HepG2 (cell line): Measurements from ENCODE around the gene RNF183. TPM values are rescaled to one million over a fixed set of nuclear protein-coding genes. Genes with fewer than 3 reads are reported as not detected.

Source experiments
- ATAC-seq: fragments of 200-7000 bp; cut with Tn5 transposase; 3 replicates; pipeline ENCODE4 v1.9.1; 2020; ENCODE audit warnings: mild to moderate bottlenecking, moderate library complexity
- BruUV-seq: library from RNA; stranded (reverse); fragments of 400-500 nt; replicated peaks from 2 replicates; lab custom pipeline; 2021; lab: Mats Ljungman, UMichigan
- CTCF ChIA-PET: fragments of 300-600 bp; formaldehyde crosslinking; extraction: SDS; loops from one replicate; lab custom pipeline; 2021; ENCODE audit warnings: low total read pairs, inconsistent platforms, low intra/inter-chr PET ratio; lab: Yijun Ruan, JAX
- POLR2A ChIA-PET: fragments of 350-600 bp; sonication (Branson Sonifier 250); formaldehyde crosslinking; loops from one replicate; lab custom pipeline; 2020; ENCODE audit warnings: antibody characterized with exemption, inconsistent platforms; lab: Yijun Ruan, JAX
- DNase-seq: peaks from one replicate; pipeline ENCODE4 v3.0.0-alpha.2; 2015; ENCODE audit warnings: low spot score
- FAIRE-seq: peaks from 3 replicates; lab custom pipeline; 2011; peaks lifted over from hg19 to GRCh38; lab: Jason Lieb, UNC
- H2AFZ ChIP-seq: one replicate; pipeline ENCODE4 v1.6.1; 2011; ENCODE audit warnings: low read length, inconsistent platforms
- H3K27ac ChIP-seq: fragments of 300-600 bp; 3 replicates; pipeline ENCODE4 v1.8.0; 2011; ENCODE audit warnings: mixed run types, mild to moderate bottlenecking, mixed read lengths, low read length, inconsistent platforms; ENCODE audit not compliant: insufficient read depth; ENCODE audit errors: extremely low read length
- H3K27me3 ChIP-seq, 2 experiments: fragments of 200-600 bp in 1 of 2; 2 replicates in 1 of 2; 3 replicates in 1 of 2; pipeline versions ENCODE4 v1.6.0 to v1.8.0; 2011; ENCODE audit warnings: low read length in 2 of 2, mild to moderate bottlenecking in 2 of 2, moderate library complexity in 2 of 2, inconsistent platforms in 1 of 2; ENCODE audit not compliant: insufficient read depth in 2 of 2, control insufficient read depth in 1 of 2
- H3K36me3 ChIP-seq, 2 experiments: fragments of 200-600 bp in 1 of 2; replicated peaks in 1 of 2; 2 replicates in 1 of 2; 3 replicates in 1 of 2; pipeline versions ENCODE4 v1.5.1 to v1.8.0; 2011; ENCODE audit warnings: low read length in 2 of 2, inconsistent platforms in 1 of 2; ENCODE audit not compliant: insufficient read depth in 2 of 2, control insufficient read depth in 1 of 2
- H3K4me1 ChIP-seq: 2 replicates; pipeline ENCODE4 v1.5.1; 2012; ENCODE audit warnings: low read length, inconsistent platforms; ENCODE audit not compliant: insufficient read depth
- H3K4me2 ChIP-seq: 2 replicates; pipeline ENCODE4 v1.6.0; 2011; ENCODE audit warnings: low read depth, low read length, inconsistent platforms
- H3K4me3 ChIP-seq, 3 experiments: fragments of 200-600 bp in 1 of 3; sonication (generic), shearing (Covaris generic) in 1 of 3; replicated peaks in 1 of 3; 2 replicates each; pipeline ENCODE4 v1.5.1; 2011 to 2016; ENCODE audit warnings: low read length in 3 of 3, inconsistent platforms in 2 of 3, low read depth in 2 of 3, mild to moderate bottlenecking in 2 of 3, control low read depth in 1 of 3, mixed read lengths in 1 of 3; ENCODE audit not compliant: insufficient read depth in 1 of 3
- H3K79me2 ChIP-seq: one replicate; pipeline ENCODE4 v1.6.1; 2011; ENCODE audit warnings: low read length, inconsistent platforms; ENCODE audit not compliant: insufficient read depth
- H3K9ac ChIP-seq: 2 replicates; pipeline ENCODE4 v1.6.0; 2011; ENCODE audit warnings: mild to moderate bottlenecking, low read depth, low read length, inconsistent platforms; ENCODE audit not compliant: insufficient read depth
- H3K9me3 ChIP-seq: 2 replicates; pipeline ENCODE4 v1.5.1; 2012; ENCODE audit warnings: mild to moderate bottlenecking, low read length
- H4K20me1 ChIP-seq: 2 replicates; pipeline ENCODE4 v1.6.0; 2011; ENCODE audit warnings: inconsistent platforms, mild to moderate bottlenecking, low read length, moderate library complexity; ENCODE audit not compliant: insufficient read depth
- ADNP ChIP-seq: sonication (generic); formaldehyde crosslinking; IDR thresholded peaks from 2 replicates; pipeline ENCODE4 v1.4.0; 2020; ENCODE audit warnings: missing genetic modification reagents
- CCDC6 ChIP-seq: sonication (generic); formaldehyde crosslinking; IDR thresholded peaks from 2 replicates; pipeline ENCODE4 v1.8.1; 2022; ENCODE audit warnings: mild to moderate bottlenecking, missing genetic modification reagents, moderate library complexity
- GFI1 ChIP-seq: sonication (generic); formaldehyde crosslinking; IDR thresholded peaks from 2 replicates; pipeline ENCODE4 v1.5.0; 2020; ENCODE audit warnings: missing genetic modification reagents, mild to moderate bottlenecking, borderline replicate concordance
- HOXA9 ChIP-seq: sonication (generic); formaldehyde crosslinking; IDR thresholded peaks from 2 replicates; pipeline ENCODE4 v1.8.1; 2022; ENCODE audit warnings: missing genetic modification reagents, mild to moderate bottlenecking, moderate library complexity, borderline replicate concordance
- MTA3 ChIP-seq: sonication (generic); formaldehyde crosslinking; IDR thresholded peaks from 2 replicates; pipeline ENCODE4 v1.4.0; 2020; ENCODE audit warnings: missing genetic modification reagents
- POLR2AphosphoS5 ChIP-seq: IDR thresholded peaks from 2 replicates; pipeline ENCODE4 v1.6.1; 2012; ENCODE audit warnings: low read depth, low read length
- PPARG ChIP-seq: conservative IDR thresholded peaks from 2 replicates; pipeline ENCODE4 v1.6.1; 2016; ENCODE audit warnings: missing biosample characterization, missing genetic modification reagents
- SAP130 ChIP-seq: IDR thresholded peaks from 2 replicates; pipeline ENCODE4 v1.6.1; 2016; ENCODE audit warnings: low read depth
- WIZ ChIP-seq: sonication (generic); formaldehyde crosslinking; IDR thresholded peaks from 2 replicates; pipeline ENCODE4 v1.5.1; 2020; ENCODE audit warnings: mild to moderate bottlenecking, missing genetic modification reagents
- ZC3H13 ChIP-seq: sonication (generic); formaldehyde crosslinking; IDR thresholded peaks from 2 replicates; pipeline ENCODE4 v1.8.1; 2023; ENCODE audit warnings: mild to moderate bottlenecking, missing genetic modification reagents, moderate library complexity
- ZNF180 ChIP-seq: sonication (generic); formaldehyde crosslinking; IDR thresholded peaks from 2 replicates; pipeline ENCODE4 v1.4.0; 2020; ENCODE audit warnings: low read depth, missing genetic modification reagents, borderline replicate concordance
- WGBS: methylation state at CpG from one replicate; pipeline ENCODE4 v1.1.6; 2017; ENCODE audit warnings: low lambda C conversion rate; 5-methylcytosine and 5-hydroxymethylcytosine counted together
- in situ Hi-C: cut with HindIII; loops from 2 replicates; pipeline ENCODE4 v1.10.0; 2017; ENCODE audit warnings: low pct_unique_long_range_greater_than_20kb; ENCODE audit not compliant: extremely low pct_ligation_motif_present
- intact Hi-C: fragments of 100-400 bp; cut with micrococcal nuclease; formaldehyde crosslinking; loops from one replicate; pipeline ENCODE4 v1.10.0; 2022; ENCODE audit not compliant: unreplicated experiment
- polyA plus RNA-seq, 8 experiments: library from polyadenylated mRNA; depleted of rRNA in 3 of 8; stranded (reverse) in 7 of 8; unstranded in 1 of 8; fragments of >200 nt; fragmentation: Illumina TruSeq in 4 of 8; extraction: Trizol in 4 of 8; gene quantifications; 2 replicates each; pipeline versions ENCODE4 v1.2.1 to v1.2.3, GENCODE V29; 2011 to 2016; ENCODE audit warnings: low read depth in 4 of 8, missing spikeins in 1 of 8, mixed read lengths in 1 of 8; ENCODE audit not compliant: insufficient read depth in 1 of 8
- total RNA-seq, 5 experiments: library from RNA; depleted of rRNA; stranded (reverse); fragments of >200 nt; fragmentation: Illumina TruSeq; extraction: Trizol; gene quantifications; 2 replicates each; pipeline ENCODE4 v1.2.3, GENCODE V29; 2016; ENCODE audit warnings: low read depth in 1 of 5
- TF ChIP-seq, protein P1 (sequence below): sonication (generic); formaldehyde crosslinking; IDR thresholded peaks from 2 replicates; pipeline ENCODE4 v1.4.0; 2020; ENCODE audit warnings: mild to moderate bottlenecking, missing genetic modification reagents
- TF ChIP-seq, protein P2 (sequence below): sonication (generic); formaldehyde crosslinking; IDR thresholded peaks from 2 replicates; pipeline ENCODE4 v1.4.0; 2020; ENCODE audit warnings: mild to moderate bottlenecking, low read depth, missing genetic modification reagents
- TF ChIP-seq, protein P3 (sequence below): sonication (generic); formaldehyde crosslinking; IDR thresholded peaks from 2 replicates; pipeline ENCODE4 v1.4.0; 2020; ENCODE audit warnings: missing genetic modification reagents, mild to moderate bottlenecking, borderline replicate concordance

RNF183 gene
- total and polyA plus RNA-seq, 2 of the 13 experiments (the other 11 are each of a cell fraction or from before 2014, with no cell fraction given) = 0.13 to 6.5 TPM

DNA sequence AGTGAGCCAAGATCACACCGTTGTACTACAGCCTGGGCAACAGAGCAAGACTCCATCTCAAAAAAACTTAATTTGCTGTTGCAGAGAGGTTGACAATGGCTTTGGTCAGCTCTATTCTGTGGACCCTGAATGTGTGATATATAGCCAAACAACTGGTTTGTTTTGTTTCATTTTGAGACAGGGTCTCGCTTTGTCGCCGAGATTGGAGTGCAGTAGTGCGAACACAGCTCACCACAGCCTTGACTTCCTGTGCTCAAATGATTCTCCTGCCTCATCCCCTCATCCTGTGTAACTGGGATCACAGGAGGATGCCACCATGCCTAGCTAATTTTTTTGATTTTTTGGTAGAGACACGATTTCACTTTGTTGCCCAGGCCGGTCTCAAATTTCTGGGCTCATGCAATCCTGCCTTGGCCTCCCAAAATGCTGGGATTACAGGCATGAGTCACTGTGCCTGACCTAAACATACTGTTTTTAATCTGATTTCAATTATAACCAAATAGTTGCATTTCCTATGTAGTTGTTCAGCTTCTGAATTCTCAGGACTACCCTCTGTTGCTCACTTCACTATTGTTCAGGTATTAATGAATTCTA is 9.8 kb downstream of the RNF183 start:
- TF ChIP-seq PPARG (CRISPR knock-in tag) (no peak), POLR2AphosphoS5 (no peak), ZC3H13 (0 out of 2 replicates have a peak, but pooled peaks have one; percentile 31)
- no peaks in the 10 kb centered on the region for H3K79me2 ChIP-seq
- ChIA-PET CTCF (no interaction called here), POLR2A (interaction anchor here (0.9 to 1.2 kb wide), 2 partner anchors 17 to 18 kb away, joined by 3 to 4 read pairs; partner anchors contain the start of genes CDC26 and PRPF4)
- H3K4me2 ChIP-seq = no peak overlapping the region
- FAIRE-seq (no peak), DNase-seq (no peak), ATAC-seq (no peak)
- no peaks in the 10 kb centered on the region for H3K4me1 ChIP-seq
- no peak overlapping the region for H3K27ac ChIP-seq
- H3K9me3 ChIP-seq = no peaks in the 10 kb centered on the region
- WGBS = 98% methylated on average over 7 of the region's 7 CpGs
- in situ Hi-C loops (no loop called here), intact Hi-C loops (no loop called here)
- H3K36me3 ChIP-seq = peaks cover 17 to 51% of the 10 kb centered on the region in 2 experiments
- H4K20me1 ChIP-seq = no peaks in the 10 kb centered on the region
- H2AFZ ChIP-seq = no peak overlapping the region
- no peaks in the 10 kb centered on the region for H3K27me3 ChIP-seq
- H3K9ac ChIP-seq = no peak overlapping the region
- H3K4me3 ChIP-seq = no peak overlapping the region
- no TSS peak for BruUV-seq

DNA sequence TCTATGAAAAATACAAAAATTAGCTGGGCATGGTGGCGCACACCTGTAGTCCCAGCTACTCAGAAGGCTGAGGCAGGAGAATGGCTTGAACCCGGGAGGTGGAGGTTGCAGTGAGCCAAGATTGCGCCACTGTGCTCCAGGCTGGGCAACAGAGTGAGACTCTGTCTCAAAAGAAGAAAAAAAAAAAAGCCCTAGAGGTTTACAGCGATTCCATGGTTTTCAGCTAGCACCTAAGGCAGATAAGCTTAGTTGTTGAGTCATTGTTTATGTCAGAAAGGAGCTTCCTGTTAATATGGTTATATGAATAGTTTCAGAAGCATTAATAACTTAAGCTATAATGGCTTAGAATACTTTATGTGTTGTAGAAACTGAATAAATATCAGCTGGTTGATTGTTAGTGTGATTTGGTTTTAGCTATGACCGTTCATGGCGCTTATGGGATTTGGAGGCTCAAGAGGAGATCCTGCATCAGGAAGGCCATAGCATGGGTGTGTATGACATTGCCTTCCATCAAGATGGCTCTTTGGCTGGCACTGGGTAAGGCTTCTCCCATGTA is 13.0 kb downstream of the RNF183 start:
- peaks cover 28 to 76% of the 10 kb centered on the region in 2 experiments for H3K36me3 ChIP-seq
- no peaks in the 10 kb centered on the region for H3K9me3 ChIP-seq
- H3K9ac ChIP-seq = no peak overlapping the region
- ChIA-PET CTCF (no interaction called here), POLR2A (no interaction called here)
- no peaks in the 10 kb centered on the region for H4K20me1 ChIP-seq
- no peak overlapping the region for H2AFZ ChIP-seq
- in situ Hi-C loops = no loop called here
- BruUV-seq = no TSS peak
- no peaks in the 10 kb centered on the region for H3K4me1 ChIP-seq
- no peak overlapping the region for H3K27ac ChIP-seq
- DNase-seq (no peak), FAIRE-seq (no peak), ATAC-seq (no peak)
- no peaks in the 10 kb centered on the region for H3K79me2 ChIP-seq
- no peak overlapping the region for H3K4me3 ChIP-seq
- no peak overlapping the region for H3K4me2 ChIP-seq
- no peaks in the 10 kb centered on the region for H3K27me3 ChIP-seq
- 94% methylated on average over 6 of the region's 6 CpGs for WGBS
- intact Hi-C loops = no loop called here
- TF ChIP-seq ZNF180 (CRISPR knock-in tag) (no peak), HOXA9 (CRISPR knock-in tag) (no peak), WIZ (CRISPR knock-in tag) (no peak), SAP130 (CRISPR knock-in tag) (no peak), MTA3 (CRISPR knock-in tag) (no peak), GFI1 (CRISPR knock-in tag) (no peak), CCDC6 (CRISPR knock-in tag) (no peak), ADNP (no peak)
- TF ChIP-seq, protein P1, sequence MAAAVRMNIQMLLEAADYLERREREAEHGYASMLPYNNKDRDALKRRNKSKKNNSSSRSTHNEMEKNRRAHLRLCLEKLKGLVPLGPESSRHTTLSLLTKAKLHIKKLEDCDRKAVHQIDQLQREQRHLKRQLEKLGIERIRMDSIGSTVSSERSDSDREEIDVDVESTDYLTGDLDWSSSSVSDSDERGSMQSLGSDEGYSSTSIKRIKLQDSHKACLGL (CRISPR knock-in tag) = no peak
- TF ChIP-seq, protein P2, sequence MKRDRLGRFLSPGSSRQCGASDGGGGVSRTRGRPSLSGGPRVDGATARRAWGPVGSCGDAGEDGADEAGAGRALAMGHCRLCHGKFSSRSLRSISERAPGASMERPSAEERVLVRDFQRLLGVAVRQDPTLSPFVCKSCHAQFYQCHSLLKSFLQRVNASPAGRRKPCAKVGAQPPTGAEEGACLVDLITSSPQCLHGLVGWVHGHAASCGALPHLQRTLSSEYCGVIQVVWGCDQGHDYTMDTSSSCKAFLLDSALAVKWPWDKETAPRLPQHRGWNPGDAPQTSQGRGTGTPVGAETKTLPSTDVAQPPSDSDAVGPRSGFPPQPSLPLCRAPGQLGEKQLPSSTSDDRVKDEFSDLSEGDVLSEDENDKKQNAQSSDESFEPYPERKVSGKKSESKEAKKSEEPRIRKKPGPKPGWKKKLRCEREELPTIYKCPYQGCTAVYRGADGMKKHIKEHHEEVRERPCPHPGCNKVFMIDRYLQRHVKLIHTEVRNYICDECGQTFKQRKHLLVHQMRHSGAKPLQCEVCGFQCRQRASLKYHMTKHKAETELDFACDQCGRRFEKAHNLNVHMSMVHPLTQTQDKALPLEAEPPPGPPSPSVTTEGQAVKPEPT (CRISPR knock-in tag) = no peak
- TF ChIP-seq, protein P3, sequence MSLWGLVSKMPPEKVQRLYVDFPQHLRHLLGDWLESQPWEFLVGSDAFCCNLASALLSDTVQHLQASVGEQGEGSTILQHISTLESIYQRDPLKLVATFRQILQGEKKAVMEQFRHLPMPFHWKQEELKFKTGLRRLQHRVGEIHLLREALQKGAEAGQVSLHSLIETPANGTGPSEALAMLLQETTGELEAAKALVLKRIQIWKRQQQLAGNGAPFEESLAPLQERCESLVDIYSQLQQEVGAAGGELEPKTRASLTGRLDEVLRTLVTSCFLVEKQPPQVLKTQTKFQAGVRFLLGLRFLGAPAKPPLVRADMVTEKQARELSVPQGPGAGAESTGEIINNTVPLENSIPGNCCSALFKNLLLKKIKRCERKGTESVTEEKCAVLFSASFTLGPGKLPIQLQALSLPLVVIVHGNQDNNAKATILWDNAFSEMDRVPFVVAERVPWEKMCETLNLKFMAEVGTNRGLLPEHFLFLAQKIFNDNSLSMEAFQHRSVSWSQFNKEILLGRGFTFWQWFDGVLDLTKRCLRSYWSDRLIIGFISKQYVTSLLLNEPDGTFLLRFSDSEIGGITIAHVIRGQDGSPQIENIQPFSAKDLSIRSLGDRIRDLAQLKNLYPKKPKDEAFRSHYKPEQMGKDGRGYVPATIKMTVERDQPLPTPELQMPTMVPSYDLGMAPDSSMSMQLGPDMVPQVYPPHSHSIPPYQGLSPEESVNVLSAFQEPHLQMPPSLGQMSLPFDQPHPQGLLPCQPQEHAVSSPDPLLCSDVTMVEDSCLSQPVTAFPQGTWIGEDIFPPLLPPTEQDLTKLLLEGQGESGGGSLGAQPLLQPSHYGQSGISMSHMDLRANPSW (CRISPR knock-in tag) = no peak
